K562 (cell line): ENCODE data around the gene GNB5. TPM values are rescaled to one million over a fixed set of nuclear protein-coding genes. Genes with fewer than 3 reads are reported as not detected.

Experiments
- ATAC-seq: fragments of 200-7000 bp; cut with Tn5 transposase; 3 replicates; pipeline ENCODE4 v1.9.1; 2020; ENCODE audit warnings: moderate library complexity
- BruUV-seq: library from RNA; stranded (reverse); fragments of 400-500 nt; replicated peaks from 2 replicates; lab custom pipeline; 2021; lab: Mats Ljungman, UMichigan
- CTCF ChIA-PET: fragments of 300-600 bp; formaldehyde crosslinking; extraction: SDS; loops from one replicate; lab custom pipeline; 2021; ENCODE audit warnings: low intra/inter-chr PET ratio; lab: Yijun Ruan, JAX
- POLR2A ChIA-PET: fragments of 300-600, 350-650 bp; sonication (Branson Sonifier 250); formaldehyde crosslinking; extraction: SDS; loops from one replicate; lab custom pipeline; 2021; ENCODE audit warnings: antibody characterized with exemption, inconsistent platforms; lab: Yijun Ruan, JAX
- DNase-seq, 4 experiments: peaks; one replicate each; pipeline versions ENCODE4 v3.0.0 to v3.0.0-alpha.2; 2011 to 2018; ENCODE audit warnings: low spot score in 3 of 4, mixed read lengths in 3 of 4; ENCODE audit errors: extremely low read depth in 1 of 4
- FAIRE-seq: peaks from 2 replicates; lab custom pipeline; 2011; peaks lifted over from hg19 to GRCh38; lab: Jason Lieb, UNC
- H2AFZ ChIP-seq: 2 replicates; pipeline ENCODE4 v1.6.0; 2011; ENCODE audit warnings: low read depth, low read length, control low read depth, inconsistent platforms
- H3K27ac ChIP-seq: fragments of 200-600 bp; 3 replicates; pipeline ENCODE4 v1.8.0; 2011; ENCODE audit warnings: low read depth, mild to moderate bottlenecking, control low read depth, inconsistent platforms, low read length, moderate library complexity, mixed read lengths; ENCODE audit errors: extremely low read depth
- H3K27me3 ChIP-seq, 2 experiments: fragments of 300-600 bp in 1 of 2; 2 replicates in 1 of 2; 3 replicates in 1 of 2; pipeline versions ENCODE4 v1.6.0 to v1.8.0; 2011; ENCODE audit warnings: inconsistent platforms in 2 of 2, low read length in 2 of 2, mild to moderate bottlenecking in 1 of 2, mixed read lengths in 1 of 2, moderate library complexity in 1 of 2; ENCODE audit not compliant: control insufficient read depth in 2 of 2, insufficient read depth in 2 of 2
- H3K36me3 ChIP-seq: fragments of 300-600 bp; 3 replicates; pipeline ENCODE4 v1.8.0; 2011; ENCODE audit warnings: mild to moderate bottlenecking, low read length, inconsistent platforms; ENCODE audit not compliant: control insufficient read depth, insufficient read depth
- H3K4me1 ChIP-seq, 2 experiments: fragments of 200-600 bp in 1 of 2; replicated peaks in 1 of 2; 2 replicates in 1 of 2; 3 replicates in 1 of 2; pipeline versions ENCODE4 v1.5.1 to v1.8.0; 2011; ENCODE audit warnings: inconsistent platforms in 2 of 2, low read length in 2 of 2, mild to moderate bottlenecking in 1 of 2, mixed read lengths in 1 of 2, moderate library complexity in 1 of 2; ENCODE audit not compliant: control insufficient read depth in 2 of 2, insufficient read depth in 2 of 2
- H3K4me2 ChIP-seq: 2 replicates; pipeline ENCODE4 v1.6.1; 2011; ENCODE audit warnings: low read length, control low read depth, inconsistent platforms, mixed read lengths; ENCODE audit not compliant: insufficient read depth
- H3K4me3 ChIP-seq: fragments of 200-600 bp; sonication (generic), shearing (Covaris generic); 2 replicates; pipeline ENCODE4 v1.5.1; 2016; ENCODE audit warnings: control low read depth, inconsistent platforms
- H3K79me2 ChIP-seq: fragments of 200-600 bp; 3 replicates; pipeline ENCODE4 v1.8.0; 2011; ENCODE audit warnings: low read length, inconsistent platforms; ENCODE audit not compliant: control insufficient read depth, insufficient read depth
- H3K9ac ChIP-seq, 2 experiments: 2 replicates each; pipeline versions ENCODE4 v1.6.0 to v1.6.1; 2011; ENCODE audit warnings: low read depth in 2 of 2, low read length in 2 of 2, control low read depth in 1 of 2, inconsistent platforms in 1 of 2, mild to moderate bottlenecking in 1 of 2, mixed read lengths in 1 of 2; ENCODE audit not compliant: insufficient read depth in 1 of 2
- H3K9me1 ChIP-seq: one replicate; pipeline ENCODE4 v1.6.0; 2011; ENCODE audit warnings: inconsistent platforms, mild to moderate bottlenecking, low read length, moderate library complexity; ENCODE audit not compliant: control insufficient read depth, insufficient read depth
- H3K9me3 ChIP-seq: replicated peaks from 2 replicates; pipeline ENCODE4 v1.5.1; 2011; ENCODE audit warnings: low read depth, low read length, inconsistent platforms; ENCODE audit not compliant: control insufficient read depth, insufficient read depth
- H4K20me1 ChIP-seq: replicated peaks from 2 replicates; pipeline ENCODE4 v1.6.1; 2011; ENCODE audit warnings: low read length, inconsistent platforms, mixed read lengths; ENCODE audit not compliant: control insufficient read depth, insufficient read depth
- CAMTA2 ChIP-seq: fragments of 250-450 bp; sonication (Bioruptor Pico); conservative IDR thresholded peaks from 2 replicates; pipeline ENCODE4 v1.5.1; 2022
- NBN ChIP-seq: fragments of 450-650 bp; IDR thresholded peaks from 2 replicates; pipeline ENCODE4 v1.6.1; 2016; ENCODE audit warnings: low read depth, mild to moderate bottlenecking
- PBX2 ChIP-seq, 2 experiments: IDR thresholded peaks in 1 of 2; conservative IDR thresholded peaks in 1 of 2; 2 replicates each; pipeline ENCODE4 v1.6.1; 2016; ENCODE audit warnings: low read depth in 2 of 2, mild to moderate bottlenecking in 1 of 2, missing compliant biosample characterization in 1 of 2, missing genetic modification characterization in 1 of 2, moderate library complexity in 1 of 2
- RBM25 ChIP-seq: fragments of 200-400 bp; formaldehyde crosslinking; IDR thresholded peaks from 2 replicates; pipeline ENCODE4 v1.6.1; 2018; ENCODE audit warnings: low read length, low read depth, moderate library complexity; ENCODE audit not compliant: severe bottlenecking
- SAP30 ChIP-seq: fragments of 200-600 bp; sonication (generic); IDR thresholded peaks from 2 replicates; pipeline ENCODE4 v1.6.1; 2012; ENCODE audit warnings: borderline replicate concordance, low read depth, mild to moderate bottlenecking, moderate library complexity, low read length, control low read depth, inconsistent platforms; ENCODE audit not compliant: insufficient read depth, poor library complexity, severe bottlenecking
- ZNF146 ChIP-seq: IDR thresholded peaks from one replicate; pipeline ENCODE4 v1.6.1; 2018; ENCODE audit warnings: missing compliant biosample characterization; ENCODE audit not compliant: unreplicated experiment
- ZNF507 ChIP-seq: conservative IDR thresholded peaks from 2 replicates; pipeline ENCODE4 v1.6.1; 2017; ENCODE audit warnings: missing genetic modification characterization, missing compliant biosample characterization
- WGBS: fragments of 100-300 bp; shearing (Covaris generic); methylation state at CpG from one replicate; pipeline ENCODE4 v1.1.6; 2016; ENCODE audit warnings: low coverage, mixed read lengths; ENCODE audit not compliant: insufficient coverage; ENCODE audit errors: missing lambda C conversion rate; 5-methylcytosine and 5-hydroxymethylcytosine counted together
- in situ Hi-C: fragments of 300-500 bp; cut with MboI; formaldehyde crosslinking; loops from 4 replicates; pipeline ENCODE4 v1.15.0; 2018; ENCODE audit warnings: inconsistent platforms, mixed read lengths
- intact Hi-C: fragments of 100-400 bp; cut with micrococcal nuclease; formaldehyde crosslinking; loops from 2 replicates; pipeline ENCODE4 v1.14.2; 2022
- polyA plus RNA-seq, 8 experiments: library from polyadenylated mRNA; depleted of rRNA in 4 of 8; stranded (reverse) in 5 of 8; unstranded in 3 of 8; fragments of >200 nt; fragmentation: Nextera tagmentation in 2 of 8; fragmentation: Illumina TruSeq in 1 of 8; extraction: Ambion mirVana in 2 of 8; extraction: Trizol in 1 of 8; gene quantifications; 2 replicates each; pipeline versions ENCODE4 v1.2.1 to v1.2.3, GENCODE V29; 2011 to 2014; ENCODE audit warnings: inconsistent platforms in 1 of 8, missing spikeins in 1 of 8
- total RNA-seq, 7 experiments: library from RNA; depleted of rRNA in 6 of 7; stranded (reverse); fragments of >200 nt in 6 of 7; fragmentation: Illumina TruSeq in 2 of 7; extraction: Trizol in 2 of 7; gene quantifications; 2 replicates each; pipeline versions ENCODE4 v1.2.1 to v1.2.3, GENCODE V29; 2011 to 2021; ENCODE audit warnings: low replicate concordance in 1 of 7

The GNB5 gene
- total and polyA plus RNA-seq, 9 of the 15 experiments (the other 6 are each of a cell fraction or from before 2014, with no cell fraction given), result 0.11 to 2.1 (median 0.77) TPM

- TF ChIP-seq NBN (no peak), CAMTA2 (CRISPR knock-in tag) (no peak), ZNF507 (no peak), PBX2 (CRISPR knock-in tag; IDR thresholded peaks at IDR 0.05; ENCODE audit: low read depth) (no peak), PBX2 (tag; conservative IDR thresholded peaks at IDR 0.05; ENCODE audit: low read depth) (no peak)
- TF ChIP-seq, all 486 proteins: peak for 0
Observed at GRCh38 chr15:52146776-52147175, 44.4 kb downstream of the GNB5 start (continued).

- H3K4me2 ChIP-seq, result no peak overlapping the region
- H3K27ac ChIP-seq, result no peak overlapping the region
- in situ Hi-C loops (no loop called here), intact Hi-C loops (no loop called here)
- no peaks in the 10 kb centered on the region for H4K20me1 ChIP-seq
- WGBS, result 8% methylated on average over 2 of the region's 2 CpGs
- no peaks in the 10 kb centered on the region for H3K9me3 ChIP-seq
- no peaks in the 10 kb centered on the region for H3K36me3 ChIP-seq
- FAIRE-seq, result no peak
- no peak overlapping the region for H3K9ac ChIP-seq
- no TSS peak for BruUV-seq
- no peak for DNase-seq
- H3K27me3 ChIP-seq, result peaks cover 10 to 24% of the 10 kb centered on the region in 2 experiments; a peak in 3 of 5 replicates
- ChIA-PET CTCF (no interaction called here), POLR2A (no interaction called here)
- peak; percentile 79 for TF ChIP-seq ZNF146 (CRISPR knock-in tag)
- peak; percentile 61 for TF ChIP-seq RBM25
- no peak for TF ChIP-seq SAP30
- H3K4me3 ChIP-seq, result no peak overlapping the region
- peaks cover 0 to 11% of the 10 kb centered on the region in 2 experiments; a peak in 2 of 5 replicates for H3K4me1 ChIP-seq
- H2AFZ ChIP-seq, result no peak overlapping the region
- no peaks in the 10 kb centered on the region for H3K9me1 ChIP-seq
- no peaks in the 10 kb centered on the region for H3K79me2 ChIP-seq
- no peak for ATAC-seq
Observed at GRCh38 chr15:52146261-52146660, 44.9 kb downstream of the GNB5 start.
